Measurements from ENCODE around the gene ADAMTS12.

Gene ADAMTS12

GRCh38 chr5:33837301-33837700 lies 54.5 kb downstream of the ADAMTS12 start:
- no peak overlapping the region for H3K4me3 ChIP-seq (ENCODE audit: low read depth, low read length)
- DNase-seq (ENCODE audit: low read depth): no peak
- TF ChIP-seq, protein P1, sequence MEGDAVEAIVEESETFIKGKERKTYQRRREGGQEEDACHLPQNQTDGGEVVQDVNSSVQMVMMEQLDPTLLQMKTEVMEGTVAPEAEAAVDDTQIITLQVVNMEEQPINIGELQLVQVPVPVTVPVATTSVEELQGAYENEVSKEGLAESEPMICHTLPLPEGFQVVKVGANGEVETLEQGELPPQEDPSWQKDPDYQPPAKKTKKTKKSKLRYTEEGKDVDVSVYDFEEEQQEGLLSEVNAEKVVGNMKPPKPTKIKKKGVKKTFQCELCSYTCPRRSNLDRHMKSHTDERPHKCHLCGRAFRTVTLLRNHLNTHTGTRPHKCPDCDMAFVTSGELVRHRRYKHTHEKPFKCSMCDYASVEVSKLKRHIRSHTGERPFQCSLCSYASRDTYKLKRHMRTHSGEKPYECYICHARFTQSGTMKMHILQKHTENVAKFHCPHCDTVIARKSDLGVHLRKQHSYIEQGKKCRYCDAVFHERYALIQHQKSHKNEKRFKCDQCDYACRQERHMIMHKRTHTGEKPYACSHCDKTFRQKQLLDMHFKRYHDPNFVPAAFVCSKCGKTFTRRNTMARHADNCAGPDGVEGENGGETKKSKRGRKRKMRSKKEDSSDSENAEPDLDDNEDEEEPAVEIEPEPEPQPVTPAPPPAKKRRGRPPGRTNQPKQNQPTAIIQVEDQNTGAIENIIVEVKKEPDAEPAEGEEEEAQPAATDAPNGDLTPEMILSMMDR (IDR thresholded peaks at IDR 0.05; ENCODE audit: control insufficient read depth, extremely low read depth, insufficient read depth): no peak

DNA sequence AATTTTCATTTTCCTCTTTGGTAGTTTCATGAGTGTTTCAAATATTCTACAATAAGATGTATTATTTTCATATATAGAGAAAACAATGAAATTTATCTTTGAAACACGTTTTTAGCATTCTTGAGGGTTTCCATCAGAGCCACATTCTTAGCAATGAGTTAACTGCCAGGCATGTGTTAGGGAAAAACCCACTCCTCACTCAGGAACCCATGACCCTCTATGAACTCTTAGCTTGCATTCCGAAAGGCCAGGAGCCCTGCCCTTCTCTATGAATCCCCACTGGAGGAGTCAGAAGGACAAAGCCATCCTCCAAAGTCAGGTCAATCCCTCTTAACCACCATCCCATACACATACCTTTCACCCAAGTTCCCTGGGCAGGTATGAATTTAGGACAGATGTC lies 57.5 kb downstream of the ADAMTS12 start:
- TF ChIP-seq, protein P1 (IDR thresholded peaks at IDR 0.05; ENCODE audit: control insufficient read depth, extremely low read depth, insufficient read depth): no peak
- no peak overlapping the region for H3K4me3 ChIP-seq (ENCODE audit: low read depth, low read length)
- no peak for DNase-seq (ENCODE audit: low read depth)

DNA sequence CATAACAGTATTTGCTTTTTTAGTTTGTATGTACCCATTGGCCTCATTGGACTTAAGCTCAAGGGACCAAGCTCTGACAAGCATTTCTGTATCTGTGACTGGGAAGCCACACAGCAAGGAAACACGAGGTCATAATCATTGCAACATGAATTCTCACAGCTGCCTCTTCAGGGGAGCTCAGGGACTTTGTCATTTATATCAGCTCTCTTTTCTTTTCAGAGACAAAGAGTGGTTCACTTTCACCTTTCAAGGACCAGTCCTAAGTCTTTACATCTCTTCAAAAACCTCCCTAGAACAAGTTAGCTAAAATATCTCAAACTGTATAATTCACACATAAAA lies 58.6 kb downstream of the ADAMTS12 start:
- no peak for DNase-seq (ENCODE audit: low read depth)
- TF ChIP-seq, protein P1 (IDR thresholded peaks at IDR 0.05; ENCODE audit: control insufficient read depth, extremely low read depth, insufficient read depth): no peak
- H3K4me3 ChIP-seq (ENCODE audit: low read depth, low read length): no peak overlapping the region

DNA sequence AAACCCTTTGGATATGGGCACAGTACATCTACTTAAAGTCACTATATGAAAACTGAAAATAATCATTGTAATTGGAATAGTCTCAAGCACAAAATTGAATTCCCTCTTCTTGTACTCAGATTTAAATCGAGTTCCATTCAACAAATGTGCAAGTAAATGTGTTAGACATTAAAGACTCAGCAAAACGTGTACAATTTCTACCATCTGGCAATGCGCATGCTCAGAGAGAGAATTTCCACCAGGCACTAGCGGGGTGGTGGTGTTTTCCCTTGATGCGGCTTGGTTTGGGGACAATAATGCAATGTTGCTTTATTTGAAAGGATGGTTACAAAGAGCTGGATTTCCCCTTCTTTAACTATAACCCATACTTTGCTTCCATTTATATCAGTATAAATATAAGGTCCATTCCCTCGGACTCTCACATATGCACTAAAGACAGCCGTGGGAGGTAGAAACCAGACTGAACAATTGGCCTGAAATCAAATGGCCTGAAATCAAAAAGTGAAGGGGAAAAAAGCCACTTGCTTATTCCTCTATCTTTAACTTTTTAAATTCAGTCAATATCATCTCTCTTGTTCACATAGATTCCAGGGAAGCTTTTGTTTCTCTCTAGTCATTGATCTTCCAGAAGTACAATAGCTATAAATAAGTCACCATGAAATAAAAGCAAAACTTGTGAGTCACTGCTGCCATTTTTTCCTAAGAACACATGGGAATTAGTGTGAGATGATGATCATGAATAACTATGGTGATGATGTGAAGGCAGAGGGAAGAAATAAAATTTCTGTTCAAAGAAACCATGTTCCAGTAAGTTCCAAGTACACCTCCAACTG lies 59.2 kb downstream of the ADAMTS12 start:
- DNase-seq (ENCODE audit: low read depth): no peak
- no peak overlapping the region for H3K4me3 ChIP-seq (ENCODE audit: low read depth, low read length)
- TF ChIP-seq, protein P1 (IDR thresholded peaks at IDR 0.05; ENCODE audit: control insufficient read depth, extremely low read depth, insufficient read depth): no peak

DNA sequence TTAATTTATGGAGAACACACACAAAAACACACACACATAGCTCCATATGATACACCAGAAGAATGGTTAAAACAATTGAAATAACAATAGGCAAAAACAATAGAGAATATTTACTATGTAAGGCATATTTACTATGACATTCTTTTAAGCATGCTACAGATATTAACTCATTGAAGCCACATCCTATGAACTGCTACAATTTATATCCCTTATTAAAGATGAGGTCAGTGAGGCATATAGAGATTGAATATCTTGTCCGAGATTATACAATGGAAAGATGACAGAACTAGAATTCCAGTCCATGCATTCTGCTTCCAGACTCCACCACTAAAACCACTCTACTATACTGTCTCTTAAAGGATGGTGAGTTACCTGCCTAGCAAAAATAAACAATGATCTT lies 60.7 kb downstream of the ADAMTS12 start:
- no peak overlapping the region for H3K4me3 ChIP-seq (ENCODE audit: low read depth, low read length)

GRCh38 chr5:33829430-33829829 lies 62.4 kb downstream of the ADAMTS12 start:
- no peak overlapping the region for H3K4me3 ChIP-seq (ENCODE audit: low read depth, low read length)
- no peak for DNase-seq (ENCODE audit: low read depth)
- TF ChIP-seq, protein P1 (IDR thresholded peaks at IDR 0.05; ENCODE audit: control insufficient read depth, extremely low read depth, insufficient read depth): no peak

More for the DNA sequence above, 60.7 kb downstream of the ADAMTS12 start:
- no peak for DNase-seq (ENCODE audit: low read depth)
- TF ChIP-seq, protein P1 (IDR thresholded peaks at IDR 0.05; ENCODE audit: control insufficient read depth, extremely low read depth, insufficient read depth): no peak
